ENCODE data around the gene VAV3. TPM values are rescaled to one million over a fixed set of nuclear protein-coding genes. Genes with fewer than 3 reads are reported as not detected.

VAV3 gene
- total and polyA plus RNA-seq, 11 donors: 0.57 to 8.3 (median 1.9) TPM

GRCh38 chr1:107833061-107833460, 131.9 kb downstream of the VAV3 start:
- DNase-seq (no peak), ATAC-seq (no peak)
- H3K27me3 ChIP-seq: no peaks in the 10 kb centered on the region
- TF ChIP-seq CTCF (IDR thresholded peaks at IDR 0.05) (no peak), POLR2A (IDR thresholded peaks at IDR 0.05) (no peak)
- 77 to 92% (median 82%) methylated on average over 2 of the region's 2 CpGs for WGBS, 4 donors
- H3K4me1 ChIP-seq: peaks cover 0 to 47% (median 3%) of the 10 kb centered on the region in 12 donors
- H3K27ac ChIP-seq: no peak overlapping the region
- no peaks in the 10 kb centered on the region for H3K36me3 ChIP-seq
- H3K4me3 ChIP-seq: no peak overlapping the region
- intact Hi-C loops (cut with DNase I): loop anchor here in 3 of 10 donors (5.0 to 10.0 kb wide), 4 partner anchors 46 to 122 kb away; no protein-coding TSS in a partner anchor
- peaks cover 0 to 8% (median 0%) of the 10 kb centered on the region in 12 donors for H3K9me3 ChIP-seq

- Histone ChIP-seq H3K4me3 (no peak overlapping the region), H3K27me3 (no peaks in the 10 kb centered on the region), H3K9me3 (no peaks in the 10 kb centered on the region), H3K27ac (no peak overlapping the region), H3K36me3 (no peaks in the 10 kb centered on the region), H3K4me1 (peaks cover 0 to 47% (median 3%) of the 10 kb centered on the region in 12 donors)
- intact Hi-C loops (cut with DNase I): loop anchor here in 3 of 10 donors (5.0 to 10.0 kb wide), 4 partner anchors 45 to 123 kb away; no protein-coding TSS in a partner anchor
- no peak for ATAC-seq
- TF ChIP-seq CTCF (IDR thresholded peaks at IDR 0.05): no peak
- no peak for TF ChIP-seq POLR2A (IDR thresholded peaks at IDR 0.05)
- WGBS, 4 donors: 59 to 73% (median 63%) methylated on average over 2 of the region's 2 CpGs
- DNase-seq: no peak
Observed at GRCh38 chr1:107831921-107832320, 133.1 kb downstream of the VAV3 start.

- H3K4me3 ChIP-seq: no peak overlapping the region
- H3K27ac ChIP-seq: no peak overlapping the region
- no peaks in the 10 kb centered on the region for H3K27me3 ChIP-seq
- H3K4me1 ChIP-seq: peaks cover 0 to 54% (median 3%) of the 10 kb centered on the region in 12 donors
- ATAC-seq (no peak), DNase-seq (no peak)
- H3K36me3 ChIP-seq: no peaks in the 10 kb centered on the region
- H3K9me3 ChIP-seq: no peaks in the 10 kb centered on the region
- TF ChIP-seq CTCF (IDR thresholded peaks at IDR 0.05) (no peak), POLR2A (IDR thresholded peaks at IDR 0.05) (no peak)
- 88 to 95% (median 92%) methylated on average over 3 of the region's 3 CpGs for WGBS, 4 donors
- intact Hi-C loops (cut with DNase I): loop anchor here in 3 of 10 donors (5.0 to 10.0 kb wide), 4 partner anchors 43 to 124 kb away; no protein-coding TSS in a partner anchor
Observed at GRCh38 chr1:107830526-107830925, 134.5 kb downstream of the VAV3 start.

GRCh38 chr1:107830075-107830474, 134.9 kb downstream of the VAV3 start:
- DNase-seq (no peak), ATAC-seq (no peak)
- Histone ChIP-seq H3K9me3 (no peaks in the 10 kb centered on the region), H3K4me1 (peaks cover 0 to 55% (median 2%) of the 10 kb centered on the region in 12 donors), H3K36me3 (no peaks in the 10 kb centered on the region), H3K27me3 (no peaks in the 10 kb centered on the region), H3K27ac (peak overlapping the region in 1 of 12 donors; percentile 59), H3K4me3 (no peak overlapping the region)
- TF ChIP-seq POLR2A (IDR thresholded peaks at IDR 0.05) (no peak), CTCF (IDR thresholded peaks at IDR 0.05) (no peak)
- 92 to 100% (median 94%) methylated on average over 1 of the region's 1 CpG for WGBS, 4 donors
- intact Hi-C loops (cut with DNase I): loop anchor here in 3 of 10 donors (5.0 to 10.0 kb wide), 4 partner anchors 43 to 125 kb away; no protein-coding TSS in a partner anchor

Measured in heart left ventricle (tissue), 16 donors.